PC-3 (cell line): ENCODE measurements around the gene MTLN. TPM values are rescaled to one million over a fixed set of nuclear protein-coding genes. Genes with fewer than 3 reads are reported as not detected.
A peak's percentile ranks its signal among the peaks of the same experiment; 100 is the strongest.
"Not testable (repeated sequence)": the region's sequence is repeated elsewhere in the genome, so short reads cannot be mapped to it uniquely, and the experiment has no call there.

ENCODE experiments used
- ATAC-seq: fragments of 200-7000 bp; cut with Tn5 transposase; 2 replicates; pipeline ENCODE4 v1.9.1; 2020; ENCODE audit warnings: mild to moderate bottlenecking, moderate library complexity
- BruUV-seq: library from RNA; stranded (reverse); fragments of 400-500 nt; replicated peaks from 2 replicates; lab custom pipeline; 2021; lab: Mats Ljungman, UMichigan
- CTCF ChIA-PET: fragments of 300-600 bp; sonication (Branson Sonifier 250); formaldehyde crosslinking; loops from one replicate; lab custom pipeline; 2022; ENCODE audit warnings: antibody characterized with exemption; lab: Charles Lee
- POLR2A ChIA-PET: fragments of 300-600 bp; sonication (Branson Sonifier 250); formaldehyde crosslinking; loops from one replicate; lab custom pipeline; 2022; ENCODE audit warnings: antibody characterized with exemption; ENCODE audit not compliant: unreplicated experiment; lab: Charles Lee
- DNase-seq: peaks from one replicate; pipeline ENCODE4 v3.0.0-alpha.2; 2015
- H2AFZ ChIP-seq: fragments of 300-600 bp; sonication (generic); 2 replicates; pipeline ENCODE4 v1.6.0; 2016; ENCODE audit warnings: antibody characterized with exemption, low read length
- H3F3A ChIP-seq: fragments of 300-600 bp; sonication (generic); one replicate; pipeline ENCODE4 v1.6.0; 2017; ENCODE audit warnings: antibody characterized with exemption, low read length, control low read depth, mild to moderate bottlenecking; ENCODE audit not compliant: unreplicated experiment
- H3K27ac ChIP-seq: fragments of 300-600 bp; sonication (generic); 2 replicates; pipeline ENCODE4 v1.5.1; 2016; ENCODE audit warnings: mild to moderate bottlenecking, low read length
- H3K27me3 ChIP-seq: fragments of 300-600 bp; sonication (generic); 2 replicates; pipeline ENCODE4 v1.6.1; 2016; ENCODE audit warnings: low read length, mixed read lengths
- H3K36me3 ChIP-seq: fragments of 300-600 bp; sonication (generic); 2 replicates; pipeline ENCODE4 v1.6.1; 2016; ENCODE audit warnings: low read depth, mixed run types, low read length, mixed read lengths
- H3K4me1 ChIP-seq: fragments of 300-600 bp; sonication (generic); 2 replicates; pipeline ENCODE4 v1.5.1; 2016; ENCODE audit warnings: low read length; ENCODE audit not compliant: insufficient read depth
- H3K4me2 ChIP-seq: fragments of 300-600 bp; sonication (generic); 2 replicates; pipeline ENCODE4 v1.6.0; 2016; ENCODE audit warnings: low read length
- H3K4me3 ChIP-seq: fragments of 300-600 bp; sonication (generic); 2 replicates; pipeline ENCODE4 v1.5.1; 2016; ENCODE audit warnings: mild to moderate bottlenecking, low read length, mixed read lengths
- H3K79me2 ChIP-seq: fragments of 300-600 bp; sonication (generic); 2 replicates; pipeline ENCODE4 v1.6.1; 2017; ENCODE audit warnings: low read length, mixed read lengths
- H3K9ac ChIP-seq: fragments of 300-600 bp; sonication (generic); 2 replicates; pipeline ENCODE4 v1.6.0; 2016; ENCODE audit warnings: mild to moderate bottlenecking, low read length
- H3K9me2 ChIP-seq: fragments of 300-600 bp; sonication (generic); replicated peaks from 2 replicates; pipeline ENCODE4 v1.6.1; 2016; ENCODE audit warnings: mixed run types, low read length, mixed read lengths
- H3K9me3 ChIP-seq: fragments of 300-600 bp; sonication (generic); 2 replicates; pipeline ENCODE4 v1.6.1; 2016; ENCODE audit warnings: low read length, mixed read lengths
- H4K20me1 ChIP-seq: fragments of 300-600 bp; sonication (generic); 2 replicates; pipeline ENCODE4 v1.6.1; 2016; ENCODE audit warnings: low read length, mixed read lengths
- EZH2 ChIP-seq: fragments of 300-600 bp; sonication (generic); IDR thresholded peaks from one replicate; pipeline ENCODE4 v1.6.1; 2017; ENCODE audit warnings: antibody characterized with exemption, mild to moderate bottlenecking, low read length; ENCODE audit not compliant: unreplicated experiment
- EZH2phosphoT487 ChIP-seq: fragments of 300-600 bp; sonication (generic); IDR thresholded peaks from 2 replicates; pipeline ENCODE4 v1.6.1; 2018; ENCODE audit warnings: mild to moderate bottlenecking, antibody characterized with exemption, low read length, borderline replicate concordance
- intact Hi-C: fragments of 100-400 bp; cut with micrococcal nuclease; formaldehyde crosslinking; loops from 2 replicates; pipeline ENCODE4 v1.9.0; 2023
- total RNA-seq: library from RNA; depleted of rRNA; stranded (reverse); fragments of >200 nt; gene quantifications from 2 replicates; pipeline ENCODE4 v1.2.3, GENCODE V29; 2014
- TF ChIP-seq, protein P1 (sequence below): fragments of 300-600 bp; sonication (generic); conservative IDR thresholded peaks from 2 replicates; pipeline ENCODE4 v1.5.1; 2017; ENCODE audit warnings: antibody characterized with exemption, low read depth, mild to moderate bottlenecking, low read length

MTLN gene
- total RNA-seq, 1 experiment from 2014 or later = 181 TPM

GRCh38 chr2:110215091-110215490, 2.7 kb upstream of the MTLN start:
- no peak for DNase-seq
- BruUV-seq = no TSS peak
- H3K4me1 ChIP-seq = no peaks in the 10 kb centered on the region
- ChIA-PET POLR2A (no interaction called here), CTCF (no interaction called here)
- H3F3A ChIP-seq = no peaks in the 10 kb centered on the region
- ATAC-seq = no peak
- H3K36me3 ChIP-seq = no peaks in the 10 kb centered on the region; the same call in 1 of the 2 replicates
- H3K79me2 ChIP-seq = peaks cover 21% of the 10 kb centered on the region
- H3K27me3 ChIP-seq = no peaks in the 10 kb centered on the region
- no peak overlapping the region for H3K4me2 ChIP-seq
- no peak overlapping the region for H3K27ac ChIP-seq
- intact Hi-C loops = no loop called here
- H3K9ac ChIP-seq = no peak overlapping the region
- H3K9me2 ChIP-seq = no peaks in the 10 kb centered on the region
- H3K4me3 ChIP-seq = no peak overlapping the region
- H4K20me1 ChIP-seq = no peaks in the 10 kb centered on the region
- TF ChIP-seq EZH2phosphoT487 (no peak), EZH2 (no peak)
- TF ChIP-seq, protein P1, sequence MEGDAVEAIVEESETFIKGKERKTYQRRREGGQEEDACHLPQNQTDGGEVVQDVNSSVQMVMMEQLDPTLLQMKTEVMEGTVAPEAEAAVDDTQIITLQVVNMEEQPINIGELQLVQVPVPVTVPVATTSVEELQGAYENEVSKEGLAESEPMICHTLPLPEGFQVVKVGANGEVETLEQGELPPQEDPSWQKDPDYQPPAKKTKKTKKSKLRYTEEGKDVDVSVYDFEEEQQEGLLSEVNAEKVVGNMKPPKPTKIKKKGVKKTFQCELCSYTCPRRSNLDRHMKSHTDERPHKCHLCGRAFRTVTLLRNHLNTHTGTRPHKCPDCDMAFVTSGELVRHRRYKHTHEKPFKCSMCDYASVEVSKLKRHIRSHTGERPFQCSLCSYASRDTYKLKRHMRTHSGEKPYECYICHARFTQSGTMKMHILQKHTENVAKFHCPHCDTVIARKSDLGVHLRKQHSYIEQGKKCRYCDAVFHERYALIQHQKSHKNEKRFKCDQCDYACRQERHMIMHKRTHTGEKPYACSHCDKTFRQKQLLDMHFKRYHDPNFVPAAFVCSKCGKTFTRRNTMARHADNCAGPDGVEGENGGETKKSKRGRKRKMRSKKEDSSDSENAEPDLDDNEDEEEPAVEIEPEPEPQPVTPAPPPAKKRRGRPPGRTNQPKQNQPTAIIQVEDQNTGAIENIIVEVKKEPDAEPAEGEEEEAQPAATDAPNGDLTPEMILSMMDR = no peak
- H3K9me3 ChIP-seq = no peaks in the 10 kb centered on the region
- no peak overlapping the region for H2AFZ ChIP-seq

DNA sequence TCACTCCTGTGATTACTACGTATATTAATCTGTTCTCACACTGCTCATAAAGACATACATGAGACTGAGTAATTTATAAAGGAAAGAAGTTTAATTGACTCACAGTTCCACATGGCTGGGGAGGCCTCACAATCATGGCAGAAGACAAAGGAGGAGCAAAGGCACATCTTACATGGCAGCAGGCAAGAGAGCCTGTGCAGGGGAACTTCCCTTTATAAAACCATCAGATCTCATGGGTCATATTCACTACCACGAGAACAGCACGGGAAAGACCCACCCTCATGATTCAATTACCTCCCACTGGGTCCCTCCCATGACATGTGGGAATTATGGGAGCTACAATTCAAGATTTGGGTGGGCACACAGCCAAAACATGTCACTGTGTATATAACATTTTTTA, 1.2 kb upstream of the MTLN start:
- H3K27me3 ChIP-seq, DNase-seq, H3K4me3 ChIP-seq, H3K27ac ChIP-seq, H3K9me2 ChIP-seq, H3F3A ChIP-seq, CTCF ChIA-PET, intact Hi-C loops, POLR2A ChIA-PET, H3K36me3 ChIP-seq, H3K4me2 ChIP-seq, H3K9me3 ChIP-seq, H4K20me1 ChIP-seq, H2AFZ ChIP-seq, H3K9ac ChIP-seq, ATAC-seq, BruUV-seq, H3K4me1 ChIP-seq: not testable (repeated sequence)
- peaks cover 21% of the 10 kb centered on the region for H3K79me2 ChIP-seq

- Histone ChIP-seq H3K4me2 (peak overlapping the region; percentile 98), H4K20me1 (no peaks in the 10 kb centered on the region), H3K9me2 (no peaks in the 10 kb centered on the region), H3K79me2 (peaks cover 2% of the 10 kb centered on the region; the same call in 1 of the 2 replicates), H3K36me3 (no peaks in the 10 kb centered on the region; the same call in 1 of the 2 replicates), H3K9ac (no peak overlapping the region), H3K4me3 (peak overlapping the region; percentile 87; the same call in 1 of the 2 replicates), H3K4me1 (peaks cover 22% of the 10 kb centered on the region), H3K27me3 (no peaks in the 10 kb centered on the region), H2AFZ (peak overlapping the region; percentile 97), H3K9me3 (no peaks in the 10 kb centered on the region), H3F3A (no peaks in the 10 kb centered on the region), H3K27ac (peak overlapping the region; percentile 17)
- ATAC-seq (peak; percentile 65), DNase-seq (peak; percentile 57)
- intact Hi-C loops = no loop called here
- POLR2A ChIA-PET = no interaction called here
- no TSS peak for BruUV-seq
- TF ChIP-seq, protein P1 = no peak
- TF ChIP-seq EZH2phosphoT487 = no peak
- TF ChIP-seq EZH2 = no peak
- CTCF ChIA-PET = no interaction called here
Observed at GRCh38 chr2:110205660-110206455, 6.5 kb downstream of the MTLN start.
